ENCODE results near the gene FOXK2.

The FOXK2 gene

DNA sequence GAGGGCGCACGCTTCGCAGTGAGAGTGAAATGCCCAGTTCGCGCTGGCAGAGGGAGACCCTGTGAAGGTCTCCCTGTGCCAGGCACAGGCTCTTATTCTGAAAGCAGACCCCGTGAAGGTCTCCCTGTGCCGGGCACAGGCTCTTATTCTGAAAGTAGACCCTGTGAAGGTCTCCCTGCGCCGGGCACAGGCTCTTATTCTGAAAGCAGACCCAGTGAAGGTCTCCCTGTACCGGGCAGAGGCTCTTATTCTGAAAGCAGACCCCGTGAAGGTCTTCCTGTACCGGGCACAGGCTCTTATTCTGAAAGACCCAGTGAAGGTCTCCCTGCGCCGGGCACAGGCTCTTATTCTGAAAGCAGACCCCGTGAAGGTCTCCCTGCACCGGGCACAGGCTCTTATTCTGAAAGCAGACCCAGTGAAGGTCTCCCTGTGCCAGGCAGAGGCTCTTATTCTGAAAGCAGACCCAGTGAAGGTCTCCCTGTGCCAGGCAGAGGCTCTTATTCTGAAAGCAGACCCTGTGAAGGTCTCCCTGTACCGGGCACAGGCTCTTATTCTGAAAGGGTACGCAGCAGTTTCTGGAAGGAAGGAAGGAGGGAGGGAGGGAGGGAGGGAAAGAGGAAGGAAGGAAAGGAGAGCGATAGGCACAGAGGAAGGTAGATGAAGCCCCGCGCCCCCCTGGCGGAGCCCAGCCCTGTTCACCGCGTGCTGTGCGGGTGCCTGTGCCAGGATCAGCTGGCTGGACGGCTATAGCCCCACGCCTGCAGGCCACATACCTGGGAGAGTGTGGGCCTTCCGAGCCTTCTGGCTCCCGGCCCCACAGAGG, 73.4 kb downstream of the FOXK2 start:
- DNase-seq: peak; percentile 73

DNA sequence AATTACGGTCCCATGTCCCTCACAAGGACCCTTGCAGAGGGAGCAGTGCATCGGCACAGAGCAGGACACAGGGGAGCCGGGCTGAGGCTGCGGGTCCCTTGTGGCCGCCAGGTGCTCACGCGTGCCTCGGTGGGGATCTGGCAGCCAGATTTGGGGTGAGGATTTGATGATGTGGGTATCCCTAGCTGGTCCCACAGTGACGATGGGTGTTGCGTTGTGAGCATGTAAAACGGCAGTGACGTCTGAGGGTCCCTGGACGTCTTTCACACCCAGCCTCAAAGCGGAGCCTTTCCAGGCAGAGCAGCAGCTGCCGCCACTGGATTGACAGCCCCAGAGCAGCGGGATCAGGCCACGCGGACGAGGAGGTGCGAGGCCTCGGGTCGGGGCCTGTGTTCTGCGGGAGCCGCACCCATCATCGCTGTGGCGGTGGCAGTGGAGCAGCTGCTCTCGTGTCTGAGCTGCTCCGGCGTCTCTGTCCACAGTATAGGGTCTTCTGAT, 74.1 kb downstream of the FOXK2 start:
- DNase-seq: no peak

DNA sequence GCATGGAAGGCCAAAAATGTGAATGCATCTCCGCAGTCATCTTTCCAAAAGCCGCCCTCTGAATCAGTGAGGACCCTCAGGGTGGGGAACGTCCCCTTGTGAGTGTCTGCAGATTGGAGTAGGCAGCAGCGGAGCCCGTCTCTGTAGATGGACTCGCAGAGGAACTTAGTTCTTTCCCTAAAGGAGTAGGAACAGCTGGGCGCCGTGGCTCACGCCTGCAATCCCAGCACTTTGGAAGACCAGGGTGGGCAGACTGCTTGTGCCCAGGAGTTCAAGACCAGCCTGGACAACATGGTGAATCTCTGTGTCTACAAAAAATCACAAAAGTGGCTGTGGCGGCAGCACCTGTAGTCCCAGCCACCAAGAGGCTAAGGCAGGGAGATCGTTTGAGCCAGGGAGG, 75.0 kb downstream of the FOXK2 start:
- no peak for DNase-seq

DNA sequence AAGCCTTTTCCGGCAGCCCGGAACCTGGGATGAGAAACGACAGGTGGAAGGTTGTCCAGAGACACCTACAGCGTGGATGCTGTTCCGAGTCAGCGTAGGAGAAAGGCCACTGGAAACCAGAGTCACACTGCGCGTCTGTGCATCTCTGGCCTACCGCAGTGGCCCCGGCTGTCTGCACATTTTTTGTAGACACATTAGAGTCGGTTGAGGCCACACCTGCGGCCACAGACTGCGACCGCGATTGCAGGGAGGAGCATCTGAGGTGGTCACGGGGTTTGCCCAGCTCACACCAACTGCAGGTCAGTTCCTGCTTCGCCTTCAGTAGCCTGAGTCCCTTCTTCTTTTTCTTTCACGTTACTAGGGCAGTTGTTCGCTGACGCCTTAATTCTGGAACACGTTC, 76.4 kb downstream of the FOXK2 start:
- DNase-seq: no peak

DNA sequence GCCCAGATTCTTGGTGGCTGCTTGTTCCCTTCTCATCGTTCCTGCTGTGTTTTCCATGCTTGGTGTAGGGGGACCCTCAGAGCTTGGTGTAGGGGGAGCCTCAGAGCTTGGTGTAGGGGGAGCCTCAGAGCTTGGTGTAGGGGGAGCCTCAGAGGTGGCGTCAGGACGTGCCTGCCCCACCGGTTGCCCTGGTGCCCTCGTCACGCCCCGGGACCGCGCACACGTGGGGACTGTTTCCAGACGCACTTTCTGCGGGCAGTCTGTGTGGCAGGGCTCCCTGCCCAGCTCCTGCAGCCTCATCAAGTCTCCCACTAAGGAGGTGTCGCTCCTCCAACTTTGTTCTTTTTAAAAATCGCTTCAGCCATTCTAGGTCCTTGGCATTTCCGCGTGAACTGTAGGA, 76.8 kb downstream of the FOXK2 start:
- no peak for DNase-seq

DNA sequence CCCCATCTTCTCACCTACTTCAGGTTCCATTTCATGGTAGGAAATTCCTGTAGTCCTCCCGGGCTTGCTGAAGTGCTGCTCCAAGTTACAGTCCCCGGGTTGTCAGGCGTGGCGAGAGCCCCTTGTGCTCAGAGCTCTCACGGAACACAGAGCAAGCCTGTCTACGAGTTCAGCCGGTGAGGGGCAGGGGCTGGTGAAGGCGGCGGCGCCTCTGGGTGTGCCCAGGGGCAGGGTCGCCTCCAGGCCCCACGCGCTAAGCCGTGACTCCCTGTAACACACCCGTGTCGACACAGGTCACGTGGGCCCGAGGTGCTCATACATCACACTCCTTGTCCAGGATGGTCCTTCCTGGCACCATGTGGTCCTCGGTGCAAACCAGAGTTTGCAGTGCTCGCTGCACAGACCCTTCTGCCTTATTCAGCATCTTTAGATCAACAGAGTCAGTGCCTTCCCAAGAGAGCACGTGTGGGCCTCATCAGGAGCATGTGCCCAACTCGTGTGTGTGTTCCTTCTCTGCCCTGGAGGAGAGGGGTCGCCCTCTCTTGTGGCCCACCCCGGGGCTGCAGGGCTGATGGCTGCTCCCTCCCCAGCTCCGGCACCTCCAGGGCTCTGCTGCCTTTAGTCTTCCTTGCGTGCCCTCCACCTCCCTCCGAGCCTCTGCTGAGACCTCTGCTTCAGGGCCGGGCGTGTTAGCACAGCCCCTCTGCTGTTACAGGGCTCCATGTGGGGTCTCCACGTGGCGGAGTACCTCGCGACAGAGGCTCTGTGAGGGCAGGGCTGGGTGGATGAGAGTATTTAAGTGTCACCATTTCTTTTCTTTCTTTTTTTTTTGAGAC, 77.5 kb downstream of the FOXK2 start:
- no peak for DNase-seq

DNA sequence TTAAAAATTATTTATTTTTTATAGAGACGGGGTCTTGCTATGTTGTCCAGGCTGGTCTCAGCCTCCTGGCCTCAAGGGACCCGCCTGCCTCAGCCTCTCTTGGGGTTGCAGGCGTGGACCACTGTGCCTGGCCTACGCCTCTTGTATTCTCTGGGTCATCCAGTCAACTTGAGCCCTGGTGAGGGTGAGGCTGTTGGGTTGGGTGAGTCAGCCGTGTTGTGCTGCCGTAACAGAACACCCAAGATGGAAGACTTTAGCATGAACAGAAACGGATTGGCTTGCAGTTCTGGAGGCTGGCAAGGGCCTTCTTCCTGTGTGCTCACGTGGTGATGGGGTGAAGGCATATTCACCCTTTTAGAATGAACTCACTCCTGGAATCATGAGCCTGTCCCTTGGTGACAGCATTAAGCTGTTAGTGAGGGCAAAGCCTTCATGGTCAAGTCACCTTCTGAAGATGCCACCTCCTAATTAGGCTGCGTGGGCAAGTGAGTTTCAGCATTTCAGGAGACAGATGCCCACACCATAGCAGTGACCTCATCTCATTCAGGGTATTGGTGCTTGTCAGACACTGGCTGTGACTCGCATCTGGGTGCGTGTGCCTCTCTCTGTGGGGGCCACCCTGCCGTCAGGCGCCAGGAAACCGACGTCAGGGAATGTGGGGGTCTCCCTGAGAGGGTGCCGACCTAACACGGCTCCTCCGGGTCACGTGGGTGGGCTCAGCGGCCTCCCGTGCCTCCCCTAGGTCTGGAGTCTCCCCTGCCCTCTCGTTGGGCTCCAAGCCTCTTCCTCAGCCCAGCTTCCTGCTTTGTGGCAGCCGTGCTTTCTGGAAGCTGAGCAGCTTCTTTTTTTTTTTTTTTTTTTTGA, 79.0 kb downstream of the FOXK2 start:
- no peak for DNase-seq

DNA sequence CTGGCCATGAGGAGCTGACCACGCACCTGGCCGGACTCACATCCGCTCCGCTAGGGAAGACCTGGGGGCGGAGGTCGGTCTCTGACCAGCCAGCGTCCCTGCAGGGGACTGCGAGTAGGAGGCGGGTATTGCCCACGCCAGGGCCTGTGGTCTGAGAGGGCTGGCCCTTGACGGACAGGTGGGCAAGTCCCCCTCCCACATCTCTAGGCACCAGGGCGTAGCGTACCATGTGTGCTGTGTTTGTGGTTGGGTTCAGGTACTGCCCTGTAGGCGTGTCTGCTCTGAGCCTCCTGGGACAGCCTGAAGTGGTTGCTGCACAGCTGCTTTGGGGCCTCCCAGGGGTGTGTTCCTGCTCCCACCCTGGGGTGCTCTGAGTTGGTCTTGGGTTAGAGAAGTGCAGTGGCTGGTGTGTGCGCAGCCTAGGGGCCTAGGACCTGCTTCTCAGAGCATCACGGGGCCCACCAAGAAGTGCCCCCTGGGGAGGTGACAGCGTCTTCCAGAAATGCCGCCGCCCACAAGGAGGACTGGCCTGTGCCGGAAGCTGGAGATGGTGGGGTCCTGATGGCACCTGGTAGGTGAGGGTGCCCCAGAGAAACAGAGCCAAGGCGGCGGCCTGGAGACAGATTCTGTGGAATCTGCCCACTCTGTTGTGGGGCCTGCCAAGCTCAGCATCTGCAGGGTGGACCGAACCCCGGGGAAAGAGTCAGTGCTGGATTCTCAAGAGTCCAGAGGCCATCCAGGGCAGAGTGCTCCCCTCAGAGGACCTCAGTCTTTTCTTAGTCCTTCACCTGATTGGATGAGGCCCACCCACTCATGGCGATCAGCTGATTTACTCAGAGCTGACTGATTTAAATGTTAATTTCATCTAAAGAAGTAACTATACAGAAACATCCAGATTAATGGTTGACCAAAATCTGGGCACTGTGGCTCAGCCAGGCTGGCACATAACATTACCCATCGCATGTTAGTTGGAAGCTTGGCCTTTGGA, 80.4 kb downstream of the FOXK2 start:
- no peak for DNase-seq

DNA sequence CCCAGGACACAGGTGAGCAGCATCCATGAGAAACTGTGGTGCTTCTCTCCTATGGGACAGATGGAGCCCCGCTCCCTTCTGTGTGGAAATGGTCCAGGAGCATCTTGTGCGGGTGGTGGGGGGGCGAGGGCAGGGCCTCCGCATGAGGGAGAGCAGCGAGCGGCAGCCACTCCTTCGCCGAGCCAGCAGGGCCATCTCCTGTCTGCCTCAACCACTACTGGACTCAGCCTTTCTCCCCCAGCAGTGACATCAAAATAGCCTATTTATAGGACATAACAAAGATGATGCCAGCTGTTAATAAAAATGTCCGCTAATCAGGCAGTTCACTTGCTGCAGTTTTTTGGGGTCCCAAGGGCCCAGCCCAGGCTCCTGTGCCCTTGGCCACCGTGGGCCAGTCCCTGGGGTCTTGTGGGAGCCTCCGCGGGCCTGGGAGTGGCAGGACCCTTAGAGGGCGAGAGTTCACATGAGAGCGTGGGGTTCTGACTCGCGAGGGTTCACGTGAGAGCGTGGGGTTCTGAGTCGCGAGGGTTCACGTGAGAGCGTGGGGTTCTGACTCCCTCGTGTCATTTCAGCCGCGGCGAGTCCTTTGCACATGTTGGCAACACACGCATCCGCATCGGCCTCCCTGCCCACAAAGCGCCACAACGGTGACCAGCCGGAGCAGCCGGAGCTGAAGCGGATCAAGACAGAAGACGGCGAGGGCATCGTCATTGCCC, 81.4 kb downstream of the FOXK2 start:
- DNase-seq: no peak

DNA sequence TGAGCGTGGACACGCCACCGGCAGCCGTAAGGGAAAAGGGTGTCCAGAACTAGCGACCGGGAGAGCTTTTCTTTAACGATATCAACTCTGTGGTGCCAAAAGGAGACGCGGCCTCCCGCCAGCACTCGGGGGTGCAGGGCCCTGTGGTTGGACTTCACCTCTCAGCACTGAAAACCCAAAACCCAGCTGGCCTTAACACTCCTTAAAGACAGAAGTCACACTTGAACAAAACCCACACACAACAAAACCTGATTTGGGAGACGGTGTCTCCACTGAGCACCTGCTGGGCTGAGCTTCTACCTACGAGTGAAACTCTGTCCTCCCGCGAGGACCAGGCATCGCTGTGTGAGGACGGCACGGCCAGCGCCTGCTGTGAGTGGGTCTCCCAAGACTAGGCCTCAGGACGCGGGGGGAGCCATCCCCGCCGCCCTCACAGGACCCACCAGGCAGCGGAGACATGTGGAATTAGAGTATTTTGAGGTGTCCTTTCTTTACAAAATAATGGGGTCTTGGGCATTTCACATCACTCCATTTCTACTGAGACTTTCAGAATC, 82.0 kb downstream of the FOXK2 start:
- DNase-seq: no peak

DNA sequence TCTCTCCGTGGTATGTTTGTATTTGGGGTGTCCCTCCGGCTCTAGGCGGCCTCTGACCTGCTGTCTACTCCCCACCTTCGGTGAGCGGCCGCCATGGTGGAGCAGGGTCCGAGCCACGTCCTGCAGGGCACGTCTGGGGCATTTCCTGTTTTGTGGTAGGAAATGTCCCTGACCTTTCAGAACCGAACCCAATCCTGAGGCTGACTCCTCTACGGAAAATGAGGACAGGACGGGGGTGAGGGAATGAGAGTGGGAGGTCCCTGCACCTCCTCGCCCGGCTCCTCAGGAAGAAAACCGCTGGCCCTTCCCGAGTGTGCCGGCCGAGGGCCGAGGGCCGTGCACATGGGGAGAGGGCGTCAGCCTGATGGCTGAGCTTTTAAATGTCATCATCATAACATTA, 83.0 kb downstream of the FOXK2 start:
- DNase-seq: no peak

DNA sequence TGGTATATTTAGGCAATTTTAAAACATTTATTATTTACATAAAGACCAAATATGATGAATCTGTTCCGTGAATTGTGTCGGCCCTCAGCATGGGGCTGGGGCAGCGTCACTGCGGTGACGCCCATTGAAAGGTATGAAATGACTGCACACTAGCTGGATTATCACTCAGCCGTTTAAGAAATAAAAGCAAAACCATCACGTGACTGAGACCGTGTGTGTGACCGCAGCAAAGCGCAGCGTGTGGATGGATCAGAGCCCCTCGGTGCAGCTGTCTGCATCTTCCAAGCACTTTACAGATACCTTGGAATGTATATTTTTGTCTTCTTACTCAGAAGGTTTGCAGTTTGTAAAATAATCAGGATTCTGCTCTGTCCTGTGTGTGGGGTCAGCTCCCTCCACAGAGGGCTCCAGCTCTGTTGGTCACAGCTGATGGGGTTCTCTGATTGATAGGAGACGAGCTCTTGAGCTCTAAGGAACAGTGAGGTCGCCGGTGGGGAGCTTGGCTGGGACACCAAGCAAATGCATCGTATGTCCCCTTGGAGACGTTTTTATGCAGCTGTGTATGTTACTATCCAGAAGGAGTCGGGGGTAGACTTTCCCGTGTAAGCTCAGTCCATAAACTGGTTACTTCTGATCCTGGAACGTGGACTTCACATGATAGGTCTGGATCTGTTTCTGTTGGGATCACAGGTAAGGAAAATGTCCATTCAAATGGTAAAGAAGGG, 83.6 kb downstream of the FOXK2 start:
- DNase-seq: no peak

DNA sequence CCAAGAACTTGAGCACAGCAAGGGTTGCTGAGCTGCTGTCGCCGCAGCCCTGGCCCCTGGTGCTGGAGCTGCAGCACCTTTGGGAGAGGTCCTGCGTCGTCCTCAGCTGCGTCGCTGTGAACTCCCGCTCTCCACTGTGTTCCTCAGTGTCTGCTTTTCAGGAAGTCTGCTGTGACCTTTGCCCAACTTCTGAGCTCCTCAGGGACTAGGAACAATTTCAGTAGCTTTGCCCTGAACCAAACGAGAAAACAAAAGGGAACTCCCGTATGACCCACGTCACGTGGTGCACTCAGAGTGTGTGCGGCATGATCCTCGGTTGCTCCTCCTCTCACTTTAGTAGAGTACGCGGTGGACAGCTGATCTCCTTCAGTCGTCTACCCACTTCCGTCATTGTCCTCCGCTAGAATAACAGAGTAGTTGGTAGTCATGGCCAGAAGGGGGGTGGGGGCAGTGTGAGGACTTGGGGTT, 84.5 kb downstream of the FOXK2 start:
- DNase-seq: peak; percentile 5

DNA sequence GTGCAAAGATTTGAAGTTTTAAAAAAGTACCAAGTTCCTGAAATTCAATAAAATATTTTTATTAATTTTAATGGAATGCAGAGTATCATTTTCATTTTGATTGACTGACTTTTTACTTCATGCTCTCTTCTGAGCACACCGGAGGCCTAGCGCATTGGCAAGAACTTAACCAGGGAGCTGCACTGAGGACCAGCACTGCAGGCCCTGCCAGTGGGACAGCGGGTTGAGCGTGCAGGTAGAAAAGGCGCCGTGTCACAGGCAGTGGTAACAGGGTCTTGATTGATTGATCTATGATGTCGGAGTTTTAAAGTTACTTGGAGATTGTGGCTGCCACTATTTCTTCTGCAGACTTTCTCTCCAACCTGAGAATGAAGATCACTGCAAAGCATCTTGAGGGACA, 85.0 kb downstream of the FOXK2 start:
- no peak for DNase-seq

DNA sequence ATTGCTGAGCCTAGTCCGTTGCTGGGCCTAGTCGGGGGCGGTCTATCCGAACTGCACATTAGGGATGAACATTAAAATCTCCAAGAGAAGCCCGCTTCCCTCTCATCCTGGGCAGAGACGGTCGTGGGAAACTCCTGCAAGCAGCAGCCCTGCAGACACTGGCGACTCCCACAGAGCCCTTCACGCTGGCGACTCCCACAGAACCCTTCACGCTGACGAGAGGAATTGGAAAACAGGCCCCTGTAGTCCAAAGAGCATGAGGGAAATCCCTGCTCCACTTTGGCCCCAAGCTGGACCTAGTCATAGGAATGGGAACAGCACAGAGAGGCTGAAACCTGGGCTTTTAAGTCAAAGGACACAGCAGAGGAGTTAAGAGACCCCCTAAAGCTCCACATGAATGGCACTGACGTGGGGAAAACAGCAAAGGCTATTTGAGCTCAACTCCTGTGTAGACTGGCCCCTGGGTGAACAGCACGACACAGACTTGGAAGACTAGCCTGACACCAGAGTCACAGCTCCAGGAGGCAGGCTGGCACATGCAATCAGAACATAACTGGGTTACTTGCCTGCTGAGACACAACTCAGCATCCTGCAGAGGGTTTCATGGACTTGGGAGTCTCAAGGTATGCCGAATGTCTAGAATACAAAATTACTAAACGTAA, 86.5 kb downstream of the FOXK2 start:
- no peak for DNase-seq

DNA sequence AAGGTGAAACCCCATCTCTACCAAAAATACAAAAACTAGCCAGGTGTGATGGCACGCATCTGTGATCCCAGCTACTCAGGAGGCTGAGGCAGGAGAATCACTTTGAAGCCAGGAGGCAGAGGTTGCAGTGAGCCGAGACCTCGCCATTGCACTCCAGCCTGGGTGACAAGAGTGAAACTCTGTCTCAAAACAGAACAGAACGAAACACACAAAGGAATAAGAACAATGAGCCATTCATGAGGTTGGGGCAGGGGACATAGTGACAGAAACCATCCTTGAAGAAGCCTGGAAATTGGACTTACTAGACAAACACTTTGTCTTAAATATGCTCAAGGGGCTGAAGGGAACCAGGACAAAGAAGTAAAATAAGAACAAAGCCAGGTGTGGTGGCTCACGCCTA, 89.3 kb downstream of the FOXK2 start:
- no peak for DNase-seq

DNA sequence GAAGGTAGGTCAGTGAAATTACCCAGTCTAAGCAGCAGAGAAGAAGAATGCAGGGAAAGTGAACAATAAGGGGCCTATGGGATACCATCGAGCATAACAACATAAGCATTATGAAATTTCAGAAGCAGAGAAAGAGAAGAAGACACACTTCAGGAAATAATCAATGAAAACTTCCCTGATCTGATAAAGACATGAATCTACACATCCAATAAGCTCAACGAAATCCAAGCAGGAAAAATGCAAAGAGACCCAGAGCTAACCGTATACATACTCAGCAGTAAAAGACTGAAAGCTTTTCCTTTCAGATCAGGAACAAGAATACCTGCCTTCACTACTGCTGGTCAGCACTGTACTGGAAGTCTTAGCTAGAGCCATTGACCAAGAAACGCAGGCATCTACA, 90.1 kb downstream of the FOXK2 start:
- DNase-seq: no peak

DNA sequence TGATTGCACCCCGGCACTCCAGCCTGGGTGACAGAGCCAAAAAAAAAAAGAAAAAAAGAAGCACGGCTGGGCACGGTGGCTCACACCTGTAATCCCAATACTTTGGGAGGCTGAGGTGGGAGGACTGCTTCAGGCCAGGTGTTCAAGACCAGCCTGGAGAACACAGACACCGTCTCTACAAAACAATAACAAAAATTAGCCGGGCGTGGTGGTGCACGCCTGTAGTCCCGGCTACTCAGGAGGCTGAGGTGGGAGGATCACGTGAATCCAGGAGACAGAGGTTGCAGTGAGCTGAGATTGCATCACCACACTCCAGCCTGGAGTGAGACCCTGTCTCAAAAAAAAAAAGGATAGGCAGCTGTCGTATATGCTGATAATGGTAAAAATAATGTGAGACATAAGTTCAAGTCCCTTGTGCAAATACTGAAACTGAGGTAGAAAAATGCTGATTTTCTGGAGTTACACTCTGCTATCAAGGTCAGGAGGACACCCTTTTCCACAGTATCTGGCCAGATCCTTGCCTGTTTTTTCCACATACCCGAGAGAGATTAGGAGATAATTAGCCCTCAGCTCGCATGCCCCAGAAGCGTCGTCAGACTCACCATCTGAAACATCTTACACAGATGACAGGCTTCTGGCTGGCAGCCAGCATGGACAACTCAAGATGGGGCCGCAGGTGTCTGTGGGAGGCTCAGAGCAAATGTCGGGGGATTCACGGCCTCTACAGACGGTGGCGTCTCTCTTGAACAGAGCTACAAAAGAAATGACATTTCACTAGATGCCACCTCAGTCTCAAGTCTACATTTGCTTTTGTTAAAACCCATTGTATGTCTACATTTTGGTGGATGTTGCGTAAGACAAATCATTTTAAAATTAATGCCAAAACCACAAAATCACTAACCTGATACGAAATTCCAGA, 91.9 kb downstream of the FOXK2 start:
- DNase-seq: no peak
